Fibroblast of lung (primary cell): ENCODE data around the gene LRRIQ3.
"Not testable (repeated sequence)": the region's sequence is repeated elsewhere in the genome, so short reads cannot be mapped to it uniquely, and the experiment has no call there.

ENCODE experiments used
- CTCF ChIP-seq, 2 donors: IDR thresholded peaks in 1 of 2; conservative IDR thresholded peaks in 1 of 2; 1 replicate in 1 of 2; 2 replicates in 1 of 2; pipeline ENCODE4 v1.5.1; 2011 to 2012; ENCODE audit warnings: low read length in 2 of 2, control low read depth in 1 of 2, inconsistent platforms in 1 of 2, low read depth in 1 of 2, mild to moderate bottlenecking in 1 of 2
- EZH2 ChIP-seq: IDR thresholded peaks from 2 replicates; pipeline ENCODE4 v1.5.1; 2012; ENCODE audit warnings: low read length, control low read depth, mild to moderate bottlenecking; ENCODE audit errors: missing control alignments

DNA sequence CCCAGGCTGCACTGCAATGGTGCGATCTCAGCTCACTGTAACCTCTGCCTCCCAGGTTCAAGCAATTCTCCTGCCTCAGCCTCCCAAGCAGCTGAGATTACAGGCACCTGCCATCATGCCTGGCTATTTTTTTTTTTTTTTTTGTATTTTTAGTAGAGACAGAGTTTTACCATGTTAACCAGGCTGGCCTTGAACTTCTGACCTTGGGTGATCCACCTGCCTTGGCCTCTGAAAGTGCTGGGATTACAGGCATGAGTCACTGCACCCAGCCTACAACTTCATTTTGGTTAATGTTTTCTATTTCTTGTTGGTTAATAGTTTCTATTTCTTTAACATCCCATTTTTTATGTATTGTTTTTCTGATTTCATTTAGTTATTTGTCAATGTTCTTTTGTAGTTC lies 23.6 kb downstream of the LRRIQ3 start:
- TF ChIP-seq CTCF (conservative IDR thresholded peaks at IDR 0.05 in 1 of 2, IDR thresholded peaks at IDR 0.05 in 1 of 2; ENCODE audit: low read depth in 1 of 2, low read length in 2 of 2); EZH2: not testable (repeated sequence)
